CD8-positive, alpha-beta memory T cell (primary cell): ENCODE data around the gene FKBP9. TPM values are rescaled to one million over a fixed set of nuclear protein-coding genes. Genes with fewer than 3 reads are reported as not detected.
A peak's percentile ranks its signal among the peaks of the same experiment; 100 is the strongest.
"Not testable (repeated sequence)": the region's sequence is repeated elsewhere in the genome, so short reads cannot be mapped to it uniquely, and the experiment has no call there.

ENCODE experiments used
- CTCF ChIA-PET: fragments of 350-600 bp; sonication (Branson Sonifier 250); formaldehyde crosslinking; loops from one replicate; lab custom pipeline; 2021; ENCODE audit warnings: antibody characterized with exemption; lab: Charles Lee
- POLR2A ChIA-PET: fragments of 350-600 bp; sonication (Branson Sonifier 250); formaldehyde crosslinking; loops from one replicate; lab custom pipeline; 2021; ENCODE audit warnings: antibody characterized with exemption; lab: Charles Lee
- DNase-seq, 5 donors: peaks; one replicate each; pipeline versions ENCODE4 v3.0.0 to v3.0.0-alpha.2; 2020 to 2022; ENCODE audit warnings: mixed read lengths in 1 of 5
- H3K27ac ChIP-seq: one replicate; pipeline ENCODE4 v1.7.0; 2013; ENCODE audit warnings: low read depth, mild to moderate bottlenecking, low read length, moderate library complexity
- H3K27me3 ChIP-seq: 2 replicates; pipeline ENCODE4 v1.7.0; 2013; ENCODE audit warnings: low read length, mild to moderate bottlenecking; ENCODE audit not compliant: insufficient read depth, poor library complexity, severe bottlenecking
- H3K36me3 ChIP-seq: 2 replicates; pipeline ENCODE4 v1.7.0; 2013; ENCODE audit warnings: mild to moderate bottlenecking, low read length, moderate library complexity; ENCODE audit not compliant: insufficient read depth
- H3K4me1 ChIP-seq: 2 replicates; pipeline ENCODE4 v1.7.0; 2013; ENCODE audit warnings: mild to moderate bottlenecking, low read length, moderate library complexity; ENCODE audit not compliant: insufficient read depth
- H3K4me3 ChIP-seq: 2 replicates; pipeline ENCODE4 v1.7.0; 2013; ENCODE audit warnings: mild to moderate bottlenecking, low read length
- H3K9me3 ChIP-seq: 2 replicates; pipeline ENCODE4 v1.7.0; 2013; ENCODE audit warnings: mild to moderate bottlenecking, low read length
- H3K27ac Mint-ChIP-seq, 8 donors: one replicate each; pipeline ENCODE4 v1.8.0; 2020 to 2021; ENCODE audit warnings: mixed read lengths in 8 of 8, mild to moderate bottlenecking in 6 of 8, inconsistent platforms in 3 of 8, moderate library complexity in 3 of 8
- H3K27me3 Mint-ChIP-seq, 2 donors: one replicate each; pipeline ENCODE4 v1.8.0; 2020 to 2021; ENCODE audit warnings: mixed read lengths in 2 of 2, mild to moderate bottlenecking in 1 of 2, moderate library complexity in 1 of 2
- H3K36me3 Mint-ChIP-seq, 3 donors: one replicate each; pipeline ENCODE4 v1.8.0; 2020 to 2021; ENCODE audit warnings: mixed read lengths in 3 of 3, inconsistent platforms in 1 of 3, mild to moderate bottlenecking in 1 of 3
- H3K4me1 Mint-ChIP-seq, 3 donors: one replicate each; pipeline ENCODE4 v1.8.0; 2020 to 2021; ENCODE audit warnings: mixed read lengths in 3 of 3, inconsistent platforms in 1 of 3, mild to moderate bottlenecking in 1 of 3
- H3K4me3 Mint-ChIP-seq, 7 donors: one replicate each; pipeline ENCODE4 v1.8.0; 2020 to 2021; ENCODE audit warnings: mixed read lengths in 7 of 7, mild to moderate bottlenecking in 6 of 7, moderate library complexity in 4 of 7, inconsistent platforms in 2 of 7
- H3K9me3 Mint-ChIP-seq, 5 donors: one replicate each; pipeline ENCODE4 v1.8.0; 2020 to 2022; ENCODE audit warnings: mixed read lengths in 5 of 5, mild to moderate bottlenecking in 3 of 5, moderate library complexity in 2 of 5, inconsistent platforms in 1 of 5
- polyA plus RNA-seq: library from polyadenylated mRNA; unstranded; fragments of 300-500 nt; fragmentation: Illumina TruSeq; gene quantifications from one replicate; pipeline ENCODE4 v1.2.3, GENCODE V29; 2021
- total RNA-seq, 2 experiments: library from RNA; stranded (reverse); gene quantifications; one replicate each; pipeline ENCODE4 v1.2.3, GENCODE V29; 2021

Gene FKBP9
- total RNA-seq (under 1 TPM; 0.29 to 0.31 TPM), polyA plus RNA-seq (not detected)

DNA sequence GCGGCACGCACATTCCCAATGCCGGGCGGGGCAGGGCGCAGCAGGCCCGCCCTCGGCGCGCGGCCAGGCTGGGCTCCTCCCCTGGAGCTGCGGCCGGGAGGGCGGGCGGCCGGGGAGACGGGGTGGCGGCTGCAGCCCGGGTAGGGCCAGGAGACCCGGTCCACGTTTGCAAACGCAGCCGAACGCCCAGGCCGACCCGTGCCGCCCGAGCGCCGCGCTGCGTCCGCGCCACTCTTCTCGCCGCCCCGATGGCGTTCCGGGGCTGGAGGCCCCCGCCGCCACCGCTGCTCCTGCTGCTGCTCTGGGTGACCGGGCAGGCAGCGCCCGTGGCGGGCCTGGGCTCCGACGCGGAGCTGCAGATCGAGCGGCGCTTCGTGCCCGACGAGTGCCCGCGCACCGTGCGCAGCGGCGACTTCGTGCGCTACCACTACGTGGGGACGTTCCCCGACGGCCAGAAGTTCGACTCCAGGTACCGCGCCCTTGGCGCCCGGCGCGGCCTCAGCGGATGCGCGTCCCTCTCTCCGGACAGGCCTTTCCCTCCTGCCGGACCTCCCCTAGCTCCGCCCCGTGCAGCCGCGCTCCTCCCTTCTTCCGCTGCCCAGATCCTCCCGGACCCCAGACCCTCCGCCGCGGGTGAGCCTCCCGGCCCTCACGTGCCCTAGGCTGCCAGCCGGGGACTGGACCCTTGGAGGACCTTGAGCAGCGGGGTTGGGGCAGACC is at the start of gene FKBP9:
TSS of gene FKBP9 (plus strand) at position 115 of the 720 bp plus-strand sequence. CDS start at position 249, 134 bp downstream.
- no peak within 1 kb of the TSS for H3K4me3 ChIP-seq
- H3K9me3 ChIP-seq, result no peaks in the 10 kb centered on the region
- H3K27ac ChIP-seq, result peak within 1 kb of the TSS; percentile 18
- ChIA-PET CTCF (interaction anchor here (1.1 to 1.5 kb wide), 3 partner anchors 14 to 111 kb away, joined by 3 to 6 read pairs (median 3); no protein-coding TSS in a partner anchor), POLR2A (no interaction called here)
- H3K4me1 ChIP-seq, result no peaks in the 10 kb centered on the region
- Mint-ChIP-seq H3K36me3 (peaks cover 0 to 5% (median 0%) of the 10 kb centered on the region in 3 donors), H3K27me3 (peaks cover 41 to 43% of the 10 kb centered on the region in 2 donors), H3K4me3 (peak within 1 kb of the TSS in 6 of 7 donors; percentile 59 to 83 (median 72)), H3K27ac (peak within 1 kb of the TSS in 1 of 8 donors; percentile 5), H3K9me3 (no peaks in the 10 kb centered on the region), H3K4me1 (peaks cover 3 to 5% (median 5%) of the 10 kb centered on the region in 3 donors)
- DNase-seq, result no peak
- no peaks in the 10 kb centered on the region for H3K36me3 ChIP-seq
- peaks cover 15% of the 10 kb centered on the region for H3K27me3 ChIP-seq

DNA sequence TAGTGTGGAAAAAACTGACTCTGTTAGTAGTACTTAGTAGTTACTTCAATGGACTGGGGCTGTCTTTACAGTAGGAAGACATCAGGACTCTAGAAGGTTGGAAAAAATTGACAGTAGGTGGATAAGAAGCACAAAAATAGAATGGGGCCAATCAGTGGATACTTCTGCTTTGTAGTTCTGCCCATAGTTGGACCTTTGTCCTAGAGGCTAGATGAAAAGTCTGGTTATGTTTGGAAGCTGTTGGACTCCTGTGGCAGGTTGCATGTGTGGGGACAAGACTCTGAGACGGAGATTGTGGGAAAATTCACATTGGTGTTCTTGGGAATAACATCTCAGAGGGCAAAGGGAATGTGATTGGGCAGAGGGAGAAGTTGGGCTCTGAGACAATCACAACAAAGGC is 47.0 kb upstream of the FKBP9 start:
- no peak for DNase-seq
- Mint-ChIP-seq H3K9me3 (no peaks in the 10 kb centered on the region), H3K4me1 (peaks cover 6 to 10% (median 10%) of the 10 kb centered on the region in 3 donors), H3K36me3 (no peaks in the 10 kb centered on the region), H3K4me3 (no peak overlapping the region), H3K27me3 (no peaks in the 10 kb centered on the region), H3K27ac (no peak overlapping the region)
- no peaks in the 10 kb centered on the region for H3K27me3 ChIP-seq
- no peaks in the 10 kb centered on the region for H3K9me3 ChIP-seq
- H3K4me3 ChIP-seq, result no peak overlapping the region
- H3K27ac ChIP-seq, result no peak overlapping the region
- ChIA-PET CTCF (interaction anchor here (1.3 kb wide), 1 partner anchor 63 kb away, joined by 3 read pairs; no protein-coding TSS in a partner anchor), POLR2A (no interaction called here)
- no peaks in the 10 kb centered on the region for H3K36me3 ChIP-seq
- H3K4me1 ChIP-seq, result peaks cover under 1% of the 10 kb centered on the region

DNA sequence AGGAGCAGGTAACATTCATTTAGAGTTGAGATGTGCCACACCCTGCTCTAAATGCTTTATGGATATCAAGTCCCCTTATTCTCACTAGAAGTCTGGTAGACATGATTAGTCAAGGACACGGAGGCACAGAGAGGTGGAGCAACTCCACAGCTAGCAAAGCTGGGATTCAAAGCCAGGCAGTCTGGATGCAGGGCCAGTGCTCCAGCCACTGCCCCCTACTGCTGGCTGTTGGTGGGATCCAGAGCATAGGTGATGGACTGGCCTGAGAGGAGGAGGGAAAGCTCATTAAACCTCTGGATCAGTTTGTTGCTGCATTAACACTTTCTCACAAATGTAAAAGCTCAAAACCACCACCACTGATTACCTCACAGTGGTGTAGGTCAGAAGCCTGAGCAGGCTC is 43.1 kb upstream of the FKBP9 start:
- Histone ChIP-seq H3K27ac (no peak overlapping the region), H3K4me3 (no peak overlapping the region), H3K4me1 (no peaks in the 10 kb centered on the region), H3K36me3 (no peaks in the 10 kb centered on the region), H3K9me3 (no peaks in the 10 kb centered on the region), H3K27me3 (no peaks in the 10 kb centered on the region)
- no peak overlapping the region for H3K4me3 Mint-ChIP-seq
- no peaks in the 10 kb centered on the region for H3K4me1 Mint-ChIP-seq
- no peaks in the 10 kb centered on the region for H3K27me3 Mint-ChIP-seq
- no peak for DNase-seq
- no peak overlapping the region for H3K27ac Mint-ChIP-seq
- CTCF ChIA-PET, result interaction anchor here (0.7 kb wide), 1 partner anchor 67 kb away, joined by 3 read pairs; no protein-coding TSS in a partner anchor
- H3K9me3 Mint-ChIP-seq, result no peaks in the 10 kb centered on the region
- peaks cover 0 to 2% (median 0%) of the 10 kb centered on the region in 3 donors for H3K36me3 Mint-ChIP-seq
- POLR2A ChIA-PET, result no interaction called here

DNA sequence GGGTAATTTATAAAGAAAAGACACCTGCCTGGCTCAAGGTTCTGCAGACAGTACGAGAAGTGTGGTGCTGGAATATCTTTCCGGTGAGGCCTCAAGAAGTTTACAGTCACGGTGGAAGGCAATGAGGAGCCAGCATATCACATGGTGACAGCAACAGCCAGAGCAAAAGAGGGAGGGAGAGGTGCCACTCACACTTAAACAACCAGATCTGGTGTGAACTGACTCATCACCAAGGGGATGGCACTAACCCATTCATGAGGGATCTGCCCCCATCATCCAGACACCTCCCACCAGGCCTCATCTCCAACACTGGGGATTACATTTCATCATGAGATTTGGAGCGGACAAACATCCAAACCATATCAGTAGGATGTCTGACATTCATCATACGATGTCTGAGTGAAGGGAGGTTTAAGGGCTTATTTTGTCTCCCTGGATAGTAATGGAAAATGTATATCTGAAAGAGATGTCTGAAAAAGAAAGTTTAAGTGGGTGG is 42.2 kb upstream of the FKBP9 start:
- Mint-ChIP-seq H3K4me1 (no peaks in the 10 kb centered on the region), H3K9me3 (no peaks in the 10 kb centered on the region), H3K27me3 (no peaks in the 10 kb centered on the region), H3K36me3 (peaks cover 0 to 2% (median 0%) of the 10 kb centered on the region in 3 donors), H3K4me3 (no peak overlapping the region), H3K27ac (no peak overlapping the region)
- DNase-seq, result no peak
- H3K4me1 ChIP-seq, result no peaks in the 10 kb centered on the region
- ChIA-PET CTCF (no interaction called here), POLR2A (no interaction called here)
- H3K36me3 ChIP-seq, result no peaks in the 10 kb centered on the region
- no peak overlapping the region for H3K4me3 ChIP-seq
- H3K27me3 ChIP-seq, result no peaks in the 10 kb centered on the region
- H3K27ac ChIP-seq, result no peak overlapping the region
- no peaks in the 10 kb centered on the region for H3K9me3 ChIP-seq

DNA sequence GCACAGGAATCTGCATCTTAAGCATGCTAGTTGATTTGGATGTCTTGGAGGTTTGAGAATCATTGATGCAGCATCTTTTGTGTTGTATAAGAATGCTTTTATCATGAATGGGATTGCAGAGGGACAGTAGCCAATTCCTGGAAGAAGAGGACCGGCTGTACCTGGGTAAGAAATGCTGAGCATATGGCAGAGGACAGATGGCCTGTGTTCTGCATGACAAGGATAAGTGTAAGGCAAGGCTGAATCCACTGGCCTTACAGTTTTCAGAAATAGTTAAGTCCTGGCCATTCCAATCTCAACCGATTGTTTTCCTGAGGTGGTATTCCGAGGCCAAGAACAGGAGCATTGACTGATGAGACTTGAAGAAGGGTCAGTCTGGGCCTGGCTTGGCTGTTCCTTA is 41.2 kb upstream of the FKBP9 start:
- POLR2A ChIA-PET, result no interaction called here

DNA sequence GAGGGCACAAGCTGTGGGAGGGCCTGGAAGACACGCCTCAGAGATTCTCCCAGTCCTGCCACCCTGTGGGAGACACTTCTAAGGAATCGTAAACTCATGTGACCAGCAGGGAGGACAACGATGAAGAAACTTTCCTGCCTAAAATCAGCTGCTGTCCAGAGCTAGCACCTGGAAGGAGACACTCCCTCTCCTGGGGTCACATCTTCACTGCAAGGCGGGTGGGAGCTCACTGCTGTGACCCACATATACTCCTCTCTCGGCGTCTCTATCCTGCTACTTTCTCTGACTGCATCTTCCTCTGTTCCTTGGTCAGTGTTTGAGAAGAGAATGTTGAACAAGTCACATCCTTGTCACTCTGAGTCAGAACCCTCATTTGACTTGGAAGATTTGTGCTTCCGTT is 40.2 kb upstream of the FKBP9 start:
- H3K4me3 ChIP-seq, H3K36me3 Mint-ChIP-seq, H3K4me1 Mint-ChIP-seq, H3K27me3 ChIP-seq, H3K9me3 ChIP-seq, H3K4me3 Mint-ChIP-seq, H3K27ac ChIP-seq, H3K27me3 Mint-ChIP-seq, H3K36me3 ChIP-seq, POLR2A ChIA-PET, H3K9me3 Mint-ChIP-seq, DNase-seq, H3K4me1 ChIP-seq: not testable (repeated sequence)
- peak overlapping the region in 1 of 8 donors; percentile 90 for H3K27ac Mint-ChIP-seq
- CTCF ChIA-PET, result interaction anchor here (1.1 kb wide), 1 partner anchor 70 kb away, joined by 3 read pairs; no protein-coding TSS in a partner anchor

More for the DNA sequence above, 41.2 kb upstream of the FKBP9 start:
- Mint-ChIP-seq H3K9me3 (no peaks in the 10 kb centered on the region), H3K27ac (no peak overlapping the region), H3K4me3 (no peak overlapping the region), H3K36me3 (peaks cover 0 to 2% (median 0%) of the 10 kb centered on the region in 3 donors), H3K27me3 (no peaks in the 10 kb centered on the region), H3K4me1 (no peaks in the 10 kb centered on the region)
- H3K27ac ChIP-seq, result no peak overlapping the region
- no peak overlapping the region for H3K4me3 ChIP-seq
- CTCF ChIA-PET, result no interaction called here
- H3K4me1 ChIP-seq, result no peaks in the 10 kb centered on the region
- DNase-seq, result no peak
- no peaks in the 10 kb centered on the region for H3K27me3 ChIP-seq
- no peaks in the 10 kb centered on the region for H3K9me3 ChIP-seq
- H3K36me3 ChIP-seq, result no peaks in the 10 kb centered on the region

- Mint-ChIP-seq H3K4me3 (no peak overlapping the region), H3K9me3 (no peaks in the 10 kb centered on the region), H3K27me3 (no peaks in the 10 kb centered on the region), H3K4me1 (no peaks in the 10 kb centered on the region), H3K27ac (no peak overlapping the region), H3K36me3 (peaks cover 0 to 2% (median 0%) of the 10 kb centered on the region in 3 donors)
- ChIA-PET CTCF (no interaction called here), POLR2A (no interaction called here)
- Histone ChIP-seq H3K4me1 (no peaks in the 10 kb centered on the region), H3K9me3 (no peaks in the 10 kb centered on the region), H3K27me3 (no peaks in the 10 kb centered on the region), H3K36me3 (no peaks in the 10 kb centered on the region), H3K4me3 (no peak overlapping the region), H3K27ac (no peak overlapping the region)
- no peak for DNase-seq
Measured at GRCh38 chr7:32921896-32922295, 35.3 kb upstream of the FKBP9 start.

- Mint-ChIP-seq H3K36me3 (peaks cover 2 to 3% (median 3%) of the 10 kb centered on the region in 3 donors), H3K4me1 (no peaks in the 10 kb centered on the region), H3K27ac (no peak overlapping the region), H3K4me3 (no peak overlapping the region), H3K9me3 (no peaks in the 10 kb centered on the region), H3K27me3 (no peaks in the 10 kb centered on the region)
- Histone ChIP-seq H3K9me3 (no peaks in the 10 kb centered on the region), H3K4me3 (no peak overlapping the region), H3K36me3 (no peaks in the 10 kb centered on the region), H3K4me1 (no peaks in the 10 kb centered on the region), H3K27me3 (no peaks in the 10 kb centered on the region), H3K27ac (no peak overlapping the region)
- DNase-seq, result no peak
- POLR2A ChIA-PET, result no interaction called here
- CTCF ChIA-PET, result interaction anchor here (1.0 to 1.2 kb wide), 2 partner anchors 10 to 36 kb away, joined by 3 read pairs; no protein-coding TSS in a partner anchor
Measured at GRCh38 chr7:32928785-32929298, 28.4 kb upstream of the FKBP9 start.
